IPS-11a (cell line): Measurements from ENCODE around the gene WWC1.
"Not testable (repeated sequence)": the region's sequence is repeated elsewhere in the genome, so short reads cannot be mapped to it uniquely, and the experiment has no call there.

ENCODE experiments used
- H3K4me3 ChIP-seq: one replicate; pipeline ENCODE4 v1.5.1; 2013; ENCODE audit warnings: low read depth, low read length, control low read depth

WWC1 gene

DNA sequence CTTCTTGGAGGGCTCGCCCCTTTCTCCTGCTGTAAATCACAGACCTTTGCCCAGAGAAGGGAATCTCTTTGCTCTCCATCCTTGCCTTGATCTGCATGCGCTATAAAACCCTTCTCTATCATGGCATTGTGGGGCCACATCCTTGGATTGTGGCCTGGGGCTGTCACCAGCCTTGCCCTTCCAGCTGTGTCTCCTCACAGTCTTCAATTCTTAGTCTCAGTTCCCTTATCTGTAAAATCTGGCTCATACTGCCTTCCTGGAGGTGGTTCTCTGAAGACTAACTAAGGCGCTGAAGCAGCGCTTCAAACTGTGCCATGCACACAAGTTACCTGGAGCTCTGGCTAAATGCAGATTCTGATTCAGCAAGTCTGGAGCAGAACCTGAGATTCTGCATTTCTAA, 141.5 kb downstream of the WWC1 start:
- no peak overlapping the region for H3K4me3 ChIP-seq

DNA sequence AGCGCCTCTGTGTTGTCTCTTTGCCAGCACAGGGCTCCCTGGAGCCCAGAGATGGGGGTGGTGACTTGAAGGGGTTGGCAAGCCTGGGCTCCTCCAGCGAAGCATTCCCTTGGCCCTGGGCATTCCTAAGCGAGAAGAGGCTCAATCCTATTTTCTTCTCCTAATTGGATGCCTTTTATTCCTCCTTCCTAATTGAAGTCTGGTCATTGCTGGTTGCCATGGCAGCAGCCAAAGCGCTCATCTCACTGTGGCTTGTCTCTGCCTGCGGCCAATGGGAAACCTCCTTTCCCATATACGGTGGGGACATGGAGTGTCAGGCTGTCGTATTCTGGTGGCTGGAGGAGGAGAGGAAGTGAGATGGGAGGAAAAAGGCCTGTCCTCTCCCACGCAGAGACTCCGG, 142.6 kb downstream of the WWC1 start:
- H3K4me3 ChIP-seq = no peak overlapping the region

DNA sequence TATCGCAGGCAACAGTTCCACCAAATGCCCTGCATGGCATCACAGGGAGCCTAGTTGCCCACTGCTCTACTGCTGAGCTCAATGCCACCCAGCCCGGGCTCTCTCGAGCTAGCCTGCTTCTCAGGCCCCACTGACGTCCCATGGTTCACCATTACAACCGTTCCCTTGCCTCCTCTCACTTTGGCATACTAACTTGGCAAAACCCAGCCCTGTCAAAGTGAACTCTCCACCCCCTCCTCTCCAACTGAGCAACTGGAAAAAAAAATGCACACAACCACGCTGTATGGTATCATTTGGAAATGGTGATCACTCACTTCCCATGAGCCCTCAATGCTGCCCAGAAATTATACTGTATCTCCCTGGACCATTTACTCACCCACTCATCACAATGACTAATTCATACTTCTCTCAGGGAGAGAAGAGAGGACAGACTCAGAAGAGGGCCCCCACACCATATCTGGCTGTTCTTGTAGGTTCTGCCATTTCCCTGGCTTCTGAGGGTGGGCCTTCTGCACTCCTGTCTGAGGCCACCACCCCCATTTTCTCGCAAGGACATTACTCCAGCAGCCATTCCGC, 143.4 kb downstream of the WWC1 start:
- H3K4me3 ChIP-seq = no peak overlapping the region

DNA sequence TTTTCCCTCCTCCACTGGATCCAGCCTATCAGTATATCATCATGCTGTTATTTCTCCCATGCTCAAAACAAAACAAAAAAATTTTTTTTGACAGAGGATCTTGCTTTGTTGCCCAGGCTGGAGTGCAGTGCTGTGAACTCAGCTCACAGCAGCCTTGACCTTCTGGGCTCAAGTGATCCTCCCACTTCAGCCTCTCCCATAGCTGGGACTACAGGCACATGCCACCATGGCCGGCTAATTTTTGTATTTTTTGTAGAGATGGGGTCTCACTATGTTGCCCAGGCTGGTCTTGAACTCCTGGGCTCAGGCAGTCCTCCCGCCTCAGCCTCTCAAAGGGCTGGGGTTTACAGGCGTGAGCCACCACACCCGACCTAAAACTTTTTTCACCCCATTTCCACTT, 143.9 kb downstream of the WWC1 start:
- not testable (repeated sequence) for H3K4me3 ChIP-seq

DNA sequence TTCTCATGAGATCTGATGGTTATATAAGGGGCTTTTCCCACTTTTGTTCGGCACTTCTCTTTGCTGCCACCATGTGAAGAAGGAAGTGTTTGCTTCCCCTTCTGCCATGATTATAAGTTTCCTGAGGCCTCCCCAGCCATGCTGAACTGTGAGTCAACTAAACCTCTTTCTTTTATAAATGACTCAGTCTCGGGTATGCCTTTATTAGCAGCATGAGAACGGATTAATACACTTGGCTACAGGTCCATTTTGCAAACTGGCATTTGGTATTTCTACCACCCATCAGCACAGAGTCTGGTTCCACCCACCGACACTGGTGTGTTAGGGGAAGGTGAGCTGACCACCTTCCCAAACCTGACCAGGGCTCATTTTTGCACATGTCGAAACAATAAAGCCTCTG, 146.9 kb downstream of the WWC1 start:
- no peak overlapping the region for H3K4me3 ChIP-seq

DNA sequence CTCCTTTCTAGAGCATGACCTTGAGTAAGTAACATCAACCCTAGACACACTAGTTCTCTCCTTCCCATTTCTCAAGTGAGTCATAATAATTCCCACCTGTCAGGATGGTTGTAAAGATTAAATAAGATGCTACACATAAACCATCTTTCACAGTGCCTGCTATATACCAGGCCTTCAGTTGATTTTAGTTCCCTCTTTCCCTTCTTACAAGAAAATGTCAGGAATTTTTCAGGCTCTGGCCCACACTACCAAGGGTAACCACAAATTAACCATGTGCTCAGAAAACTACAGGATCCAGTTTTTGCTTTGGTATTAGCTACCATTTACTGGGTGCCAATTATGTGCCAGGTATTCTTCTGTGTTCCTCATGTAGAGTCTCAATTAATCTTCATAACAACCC, 152.1 kb downstream of the WWC1 start:
- H3K4me3 ChIP-seq = no peak overlapping the region

DNA sequence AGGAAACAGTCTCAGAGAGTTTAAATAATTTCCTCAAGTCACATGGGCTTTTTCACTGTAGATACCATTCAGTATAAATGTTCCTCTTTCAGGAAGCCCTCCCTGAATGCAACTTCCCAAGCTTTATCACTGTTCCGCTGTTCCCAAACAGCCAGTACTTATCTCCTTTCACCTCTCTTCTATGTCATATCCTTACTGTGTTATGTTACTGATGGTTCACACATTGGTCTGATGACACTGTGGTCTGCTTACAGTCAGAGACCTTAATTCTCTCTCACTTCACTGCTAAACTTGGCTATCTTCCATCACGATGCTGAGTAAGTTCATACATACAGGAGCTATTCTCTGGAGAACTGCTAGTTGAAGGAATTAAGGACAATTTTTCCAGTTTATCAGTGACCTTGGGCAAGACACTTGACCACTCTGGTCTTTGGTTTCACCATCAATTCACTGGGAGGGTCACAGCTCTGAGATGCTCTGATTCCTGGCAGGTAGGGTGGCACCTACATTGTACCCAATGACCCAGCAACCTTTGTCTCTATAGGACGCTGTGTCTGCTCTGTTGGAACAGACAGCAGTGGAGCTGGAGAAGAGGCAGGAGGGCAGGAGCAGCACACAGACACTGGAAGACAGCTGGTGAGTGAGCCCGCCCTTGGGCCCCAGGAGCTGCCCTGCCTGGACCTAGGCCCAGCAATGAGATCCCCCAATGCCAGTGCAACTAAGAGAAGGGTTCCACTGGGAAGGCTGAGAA, 152.7 kb downstream of the WWC1 start:
- H3K4me3 ChIP-seq = no peak overlapping the region

DNA sequence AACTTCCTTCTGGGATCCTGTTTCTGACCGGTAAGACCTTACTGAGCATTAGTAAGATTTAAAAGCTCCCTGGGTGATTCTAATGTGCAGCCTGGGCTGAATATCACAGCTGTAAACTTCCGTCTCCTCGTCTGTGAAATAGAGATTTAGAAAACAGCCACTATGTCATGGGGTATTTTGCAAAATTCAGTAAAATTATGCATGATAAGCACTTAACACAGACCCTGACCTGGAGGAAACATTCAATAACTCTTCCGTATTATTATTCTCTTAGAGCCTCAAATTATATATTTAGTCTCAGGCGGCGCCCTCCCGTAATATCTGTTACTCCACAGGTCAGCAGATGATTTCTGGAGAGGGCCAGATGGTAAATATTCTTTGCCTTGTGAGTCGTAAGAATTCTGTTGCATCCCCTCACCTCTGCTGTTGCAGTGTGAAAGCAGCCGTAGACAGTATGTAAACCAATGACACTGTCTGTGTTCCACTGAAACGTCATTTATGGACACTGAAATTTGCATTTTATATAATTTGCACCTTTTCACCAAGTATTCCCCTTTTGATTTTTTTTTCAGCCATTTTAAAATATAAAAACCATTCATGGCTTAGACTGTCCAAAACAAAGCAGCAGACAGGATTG, 155.7 kb downstream of the WWC1 start:
- no peak overlapping the region for H3K4me3 ChIP-seq

DNA sequence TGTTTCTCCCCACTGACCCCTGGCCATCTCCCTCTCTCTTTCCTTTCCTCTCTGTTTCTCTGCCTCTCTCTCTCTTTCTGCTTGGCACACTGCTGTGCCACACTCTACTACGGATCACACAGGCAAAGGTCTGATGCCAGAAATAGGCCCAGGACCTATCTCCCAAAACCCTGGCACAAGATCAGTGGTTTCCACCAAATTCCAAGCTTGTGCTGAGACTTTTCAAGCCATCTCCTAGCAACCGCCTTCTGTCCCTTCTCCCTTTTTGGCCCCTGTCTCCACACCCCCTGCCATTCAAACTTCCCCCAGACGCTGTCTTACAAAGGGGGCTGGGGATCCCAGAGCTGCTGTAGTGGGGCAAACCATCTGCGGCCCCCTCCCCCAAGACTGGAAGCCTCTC, 156.4 kb downstream of the WWC1 start:
- no peak overlapping the region for H3K4me3 ChIP-seq

DNA sequence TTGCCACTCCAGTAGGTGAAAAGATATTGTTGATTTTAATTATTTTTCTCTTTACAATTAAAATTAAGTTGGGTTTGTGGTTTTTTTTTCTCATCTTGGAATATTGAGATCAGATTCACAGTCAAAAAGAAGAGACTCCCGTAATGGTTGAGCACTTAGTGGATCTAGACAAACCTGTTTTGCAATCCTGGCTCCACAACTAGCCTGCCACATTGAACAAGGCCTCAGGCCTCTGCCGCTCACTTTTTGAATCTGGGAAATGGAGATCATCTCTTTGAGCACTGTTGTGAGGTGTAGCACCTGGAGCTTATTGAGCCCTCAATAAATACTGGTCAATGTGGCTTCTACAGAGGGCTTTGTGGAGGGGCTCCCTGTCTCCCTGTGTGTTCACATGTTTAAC, 157.7 kb downstream of the WWC1 start:
- H3K4me3 ChIP-seq = no peak overlapping the region

DNA sequence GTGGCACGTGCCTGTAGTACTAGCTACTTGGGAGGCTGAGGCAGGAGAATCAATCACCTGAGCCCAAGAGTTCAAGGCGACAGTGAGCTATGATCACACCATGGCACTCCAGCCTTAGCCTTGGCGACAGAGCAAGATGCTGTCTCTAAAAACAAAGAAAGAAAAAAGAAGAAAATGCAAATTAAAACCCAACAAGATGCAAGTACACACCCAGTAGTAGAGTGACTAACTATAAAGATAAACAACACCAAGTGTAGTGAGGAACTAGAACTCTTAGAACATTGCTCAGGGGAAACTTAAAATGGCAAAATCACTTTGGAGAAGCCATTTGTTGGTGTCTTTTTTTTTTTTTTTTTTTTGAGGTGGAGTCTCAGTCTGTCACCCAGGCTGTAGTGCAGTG, 160.1 kb downstream of the WWC1 start:
- no peak overlapping the region for H3K4me3 ChIP-seq

DNA sequence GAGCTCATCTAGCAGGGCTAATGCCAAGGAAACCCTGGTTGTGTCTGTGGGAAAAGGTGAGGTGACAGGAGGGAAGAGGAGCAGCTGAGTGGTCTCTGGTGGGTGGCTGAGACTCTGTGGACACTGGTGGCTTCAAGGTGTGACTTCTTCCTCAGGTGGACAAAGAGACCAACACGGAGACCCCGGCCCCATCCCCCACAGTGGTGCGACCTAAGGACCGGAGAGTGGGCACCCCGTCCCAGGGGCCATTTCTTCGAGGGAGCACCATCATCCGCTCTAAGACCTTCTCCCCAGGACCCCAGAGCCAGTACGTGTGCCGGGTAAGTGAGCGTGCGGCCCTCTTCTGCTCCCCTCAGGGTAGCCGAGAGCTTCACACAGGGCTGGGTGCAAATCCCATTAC, 163.8 kb downstream of the WWC1 start:
- H3K4me3 ChIP-seq = no peak overlapping the region

DNA sequence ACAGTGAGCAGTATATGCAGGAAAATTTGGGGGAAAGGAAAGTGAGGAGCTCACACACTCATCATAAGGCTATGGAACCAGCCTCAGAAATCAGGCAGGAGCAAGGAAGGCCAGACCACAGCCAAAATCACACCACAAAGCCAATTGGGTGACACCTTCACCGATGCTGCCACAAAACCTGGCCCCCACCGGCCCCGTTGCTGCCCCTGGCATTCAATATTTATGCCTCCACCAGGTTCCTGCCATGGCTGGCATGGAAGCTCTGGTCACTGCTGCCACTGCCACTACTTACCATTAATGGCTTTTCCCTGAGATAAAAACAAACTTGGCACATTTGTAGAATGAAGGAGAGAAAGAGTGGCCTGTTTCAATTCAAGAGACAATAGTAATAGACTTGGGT, 166.1 kb downstream of the WWC1 start:
- no peak overlapping the region for H3K4me3 ChIP-seq

DNA sequence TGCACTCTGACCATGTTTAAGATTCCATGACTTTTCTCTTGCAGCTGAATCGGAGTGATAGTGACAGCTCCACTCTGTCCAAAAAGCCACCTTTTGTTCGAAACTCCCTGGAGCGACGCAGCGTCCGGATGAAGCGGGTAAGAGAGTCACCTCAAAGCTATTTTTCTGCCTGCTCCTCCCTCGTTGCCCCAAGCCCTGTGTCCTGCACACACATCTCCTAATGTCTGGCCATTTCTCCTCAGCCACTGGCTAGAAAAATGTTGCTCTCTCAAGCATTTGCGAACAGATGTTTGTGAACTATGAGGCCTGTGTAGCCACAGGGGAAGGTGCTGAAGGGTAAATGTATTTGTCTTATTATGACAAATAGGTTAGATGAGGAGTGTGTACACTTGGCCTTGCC, 169.2 kb downstream of the WWC1 start:
- H3K4me3 ChIP-seq = no peak overlapping the region

DNA sequence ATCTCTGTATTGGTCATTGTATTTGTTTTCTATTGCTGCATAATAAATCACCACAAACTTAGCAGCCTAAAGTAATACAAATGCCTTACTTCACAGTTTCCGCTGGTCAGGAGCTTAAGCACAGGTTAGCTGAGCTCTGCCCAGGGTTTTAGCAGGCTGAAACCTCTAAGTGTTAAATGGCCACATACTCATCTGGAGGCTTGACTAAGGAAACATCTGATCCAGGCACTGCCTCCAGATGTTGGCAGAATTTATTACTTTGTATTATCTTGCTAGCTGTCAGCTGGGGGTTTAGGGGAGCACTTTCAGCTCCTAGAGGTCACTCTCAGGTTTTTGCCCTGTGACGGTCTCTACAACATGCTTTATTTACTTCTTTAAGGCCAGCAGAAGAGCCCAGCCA, 171.6 kb downstream of the WWC1 start:
- no peak overlapping the region for H3K4me3 ChIP-seq

DNA sequence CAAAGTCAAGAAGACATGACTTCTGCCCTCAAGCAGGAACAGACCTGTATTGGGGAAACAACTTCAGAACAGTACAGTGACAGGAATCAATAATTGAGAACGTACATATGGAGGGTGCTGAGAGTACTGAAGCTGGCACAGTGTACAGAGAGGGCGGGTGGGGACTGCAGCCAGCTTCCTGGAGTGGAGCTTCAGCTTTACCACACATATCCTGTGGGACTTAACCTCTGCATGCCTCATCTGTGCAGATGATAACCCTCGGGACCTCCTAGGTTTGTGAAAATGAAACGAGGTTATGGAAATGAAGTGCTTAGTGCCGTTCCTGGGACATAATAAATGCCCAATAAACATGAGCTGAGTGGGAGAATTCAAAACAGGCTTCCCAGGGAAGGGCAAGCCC, 172.8 kb downstream of the WWC1 start:
- H3K4me3 ChIP-seq = no peak overlapping the region

DNA sequence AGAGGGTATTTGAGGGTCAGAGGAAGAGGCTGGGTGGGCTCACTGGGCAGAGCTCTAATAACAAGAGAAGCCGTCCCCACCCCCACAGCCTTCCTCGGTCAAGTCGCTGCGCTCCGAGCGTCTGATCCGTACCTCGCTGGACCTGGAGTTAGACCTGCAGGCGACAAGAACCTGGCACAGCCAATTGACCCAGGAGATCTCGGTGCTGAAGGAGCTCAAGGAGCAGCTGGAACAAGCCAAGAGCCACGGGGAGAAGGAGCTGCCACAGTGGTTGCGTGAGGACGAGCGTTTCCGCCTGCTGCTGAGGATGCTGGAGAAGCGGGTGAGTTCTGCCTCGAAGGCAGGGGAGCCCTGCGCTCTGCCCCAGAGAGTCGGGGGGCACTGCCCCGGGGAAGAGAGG, 173.2 kb downstream of the WWC1 start:
- H3K4me3 ChIP-seq = no peak overlapping the region

DNA sequence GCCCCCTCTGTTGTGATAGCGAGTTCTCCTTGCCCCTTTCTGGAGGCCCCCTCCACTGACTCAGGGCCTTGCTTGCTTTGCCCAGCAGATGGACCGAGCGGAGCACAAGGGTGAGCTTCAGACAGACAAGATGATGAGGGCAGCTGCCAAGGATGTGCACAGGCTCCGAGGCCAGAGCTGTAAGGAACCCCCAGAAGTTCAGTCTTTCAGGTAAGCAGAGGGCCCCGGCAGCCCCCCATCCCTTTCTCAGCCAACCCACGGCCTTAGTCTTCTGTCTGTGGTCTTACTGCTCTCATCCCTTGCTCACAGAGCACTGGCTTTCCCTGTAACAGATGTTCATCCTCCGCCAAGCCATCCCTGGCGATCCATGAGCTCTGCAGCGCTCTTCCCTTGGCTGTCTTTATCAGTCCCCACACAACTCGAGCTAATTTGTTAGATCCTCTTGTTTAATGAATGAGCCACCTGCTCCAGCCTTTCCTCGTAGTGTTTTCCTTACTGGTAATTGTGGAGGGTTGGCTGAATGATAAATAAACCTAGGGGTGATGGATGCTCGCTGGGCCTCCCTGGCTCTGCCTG, 176.4 kb downstream of the WWC1 start:
- no peak overlapping the region for H3K4me3 ChIP-seq

DNA sequence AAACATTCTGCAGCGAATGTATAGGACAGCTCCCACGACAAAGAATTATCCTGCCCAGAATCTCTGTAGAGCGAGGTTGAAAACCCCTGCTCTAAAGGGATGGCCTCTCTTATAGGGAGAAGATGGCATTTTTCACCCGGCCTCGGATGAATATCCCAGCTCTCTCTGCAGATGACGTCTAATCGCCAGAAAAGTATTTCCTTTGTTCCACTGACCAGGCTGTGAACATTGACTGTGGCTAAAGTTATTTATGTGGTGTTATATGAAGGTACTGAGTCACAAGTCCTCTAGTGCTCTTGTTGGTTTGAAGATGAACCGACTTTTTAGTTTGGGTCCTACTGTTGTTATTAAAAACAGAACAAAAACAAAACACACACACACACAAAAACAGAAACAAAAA, 177.4 kb downstream of the WWC1 start:
- no peak overlapping the region for H3K4me3 ChIP-seq

DNA sequence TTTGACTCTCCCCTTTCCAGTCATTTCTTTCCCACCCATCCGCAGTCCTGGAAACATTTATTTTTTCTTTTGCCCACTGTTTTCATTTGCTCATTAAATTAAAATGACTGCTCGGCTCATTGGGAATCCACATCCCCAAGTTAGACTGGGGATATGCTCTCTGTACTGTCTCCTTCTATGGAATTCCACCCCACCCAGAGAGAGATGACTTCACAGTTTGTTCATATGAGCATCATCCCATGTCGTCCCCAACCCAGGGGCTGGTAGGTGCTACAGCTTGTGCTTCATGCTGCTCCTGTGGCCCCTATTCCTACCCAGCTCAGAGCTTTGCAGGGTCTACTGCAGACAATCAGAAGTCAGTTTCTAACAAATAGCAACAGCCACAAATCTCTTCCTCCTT, 178.4 kb downstream of the WWC1 start:
- H3K4me3 ChIP-seq = no peak overlapping the region

DNA sequence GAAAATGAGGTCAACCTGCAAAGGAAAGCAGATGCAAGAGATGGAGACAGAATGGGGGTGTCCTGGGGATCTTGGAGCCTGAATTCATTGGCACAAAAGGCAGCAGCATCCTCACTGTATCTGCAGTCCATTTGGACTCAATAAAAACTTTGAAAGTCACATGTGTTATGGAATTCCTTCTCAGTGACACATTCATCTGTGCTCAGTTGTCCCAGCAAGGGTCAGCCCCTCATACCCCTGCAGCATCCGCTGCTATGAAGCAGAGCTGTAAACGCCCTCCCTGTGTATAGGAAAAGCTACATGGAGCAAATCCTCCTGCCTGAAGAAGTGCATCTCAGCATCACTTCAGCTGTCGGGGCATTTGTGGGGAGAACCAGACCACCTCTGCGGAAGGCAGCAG, 180.3 kb downstream of the WWC1 start:
- H3K4me3 ChIP-seq = no peak overlapping the region

DNA sequence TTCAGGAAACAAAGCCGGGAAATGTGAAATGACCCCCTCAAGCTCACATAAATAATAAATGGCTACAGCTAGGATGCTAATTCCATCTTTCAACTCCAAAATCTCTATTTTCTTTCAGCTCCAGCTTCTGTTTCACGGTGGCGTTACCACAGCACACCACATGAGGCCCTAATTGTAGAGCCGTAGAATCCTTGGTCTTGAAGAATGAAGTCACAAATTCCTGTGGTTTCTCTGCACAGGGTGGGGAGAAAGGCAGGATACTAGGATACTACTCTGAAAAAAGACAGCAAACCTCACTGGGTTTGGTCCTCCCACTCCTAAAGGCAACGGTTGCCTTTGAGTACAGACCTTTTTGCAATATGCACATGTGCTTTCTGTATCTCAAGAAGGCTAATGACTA, 180.9 kb downstream of the WWC1 start:
- H3K4me3 ChIP-seq = no peak overlapping the region
